Upper lobe of left lung (tissue), 6 donors: Measurements from ENCODE around the gene SLC35C1. TPM values are rescaled to one million over a fixed set of nuclear protein-coding genes. Genes with fewer than 3 reads are reported as not detected.
A peak's percentile ranks its signal among the peaks of the same experiment; 100 is the strongest.

Experiments used
- ATAC-seq, 2 donors: fragments of 200-7000 bp; cut with Tn5 transposase; one replicate each; pipeline ENCODE4 v1.9.1; 2022; ENCODE audit warnings: mild to moderate bottlenecking in 2 of 2, moderate library complexity in 2 of 2; ENCODE audit not compliant: low FRiP score in 2 of 2
- DNase-seq, 2 donors: peaks; one replicate each; pipeline ENCODE4 v3.0.0-alpha.2; 2019 to 2020
- H3K27ac ChIP-seq, 4 donors: fragments of 200-600 bp; sonication (generic); one replicate each; pipeline ENCODE4 v1.5.1; 2016 to 2019
- H3K27me3 ChIP-seq, 4 donors: fragments of 200-600 bp; sonication (generic); one replicate each; pipeline ENCODE4 v1.5.1; 2017 to 2019
- H3K36me3 ChIP-seq, 4 donors: fragments of 200-600 bp; sonication (generic); one replicate each; pipeline ENCODE4 v1.5.1; 2016 to 2019
- H3K4me1 ChIP-seq, 4 donors: fragments of 200-600 bp; sonication (generic); one replicate each; pipeline ENCODE4 v1.5.1; 2018 to 2019
- H3K4me3 ChIP-seq, 4 donors: fragments of 200-600 bp; sonication (generic); one replicate each; pipeline ENCODE4 v1.5.1; 2017 to 2019; ENCODE audit warnings: mild to moderate bottlenecking in 2 of 4, moderate library complexity in 1 of 4
- H3K9me3 ChIP-seq, 4 donors: fragments of 200-600 bp; sonication (generic); one replicate each; pipeline ENCODE4 v1.5.1; 2018 to 2019
- EP300 ChIP-seq, 4 donors: sonication (generic); formaldehyde crosslinking; IDR thresholded peaks; one replicate each; pipeline ENCODE4 v1.5.1; 2017; ENCODE audit warnings: antibody characterized with exemption in 4 of 4, control low read depth in 2 of 4
- POLR2A ChIP-seq, 4 donors: fragments of 450-650 bp; IDR thresholded peaks; one replicate each; pipeline ENCODE4 v1.5.1; 2016 to 2017; ENCODE audit warnings: antibody characterized with exemption in 4 of 4, mild to moderate bottlenecking in 2 of 4
- POLR2AphosphoS5 ChIP-seq, 2 donors: sonication (generic); formaldehyde crosslinking; IDR thresholded peaks; one replicate each; pipeline ENCODE4 v1.5.1; 2017; ENCODE audit warnings: antibody characterized with exemption in 2 of 2
- WGBS, 2 donors: methylation state at CpG; one replicate each; pipeline ENCODE4 v1.1.5; 2017 to 2018; 5-methylcytosine and 5-hydroxymethylcytosine counted together
- total RNA-seq, 6 donors: library from RNA; depleted of rRNA in 4 of 6; stranded (reverse); fragments of >200 nt in 4 of 6; gene quantifications; one replicate each; pipeline versions ENCODE4 v1.1.0 to v1.2.1, GENCODE V29; 2016 to 2021
- TF ChIP-seq, protein P1 (sequence below), 6 experiments: fragments of 450-650 bp in 4 of 6; fragments of 200-600 bp in 2 of 6; sonication (generic) in 2 of 6; IDR thresholded peaks; one replicate each; pipeline ENCODE4 v1.5.1; 2016 to 2019; ENCODE audit warnings: antibody characterized with exemption in 6 of 6
- donor health status: DM: no; HTN: no; CAD: no; lungs with moderate emphysema.
- donor health status: DM: no; HTN: yes; CAD: no; lungs with severe emphysema.

Gene SLC35C1
- total RNA-seq, 6 donors from 2014 or later: 18.3 to 50.9 (median 24.0) TPM

DNA sequence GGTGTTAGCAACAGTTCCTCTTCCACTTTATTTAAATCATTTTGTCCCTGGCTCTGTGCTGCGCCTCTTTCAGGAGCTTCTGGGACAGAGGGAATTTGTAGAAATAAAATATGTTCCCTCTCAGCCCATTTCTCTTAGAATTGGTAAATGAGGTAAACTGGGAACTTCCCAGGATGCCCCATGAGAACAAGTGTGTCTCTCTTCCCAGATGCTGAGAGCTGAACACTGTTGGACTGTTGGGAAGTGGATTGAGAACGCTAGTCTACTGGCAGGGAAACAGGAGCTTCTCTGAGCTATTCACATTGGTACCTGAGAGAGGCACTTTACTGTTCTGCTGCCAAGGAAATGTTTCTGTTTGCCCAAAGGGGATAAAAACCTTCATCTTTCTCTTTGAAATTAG is 46.3 kb downstream of the SLC35C1 start:
- ATAC-seq (no peak), DNase-seq (no peak)
- no peak for TF ChIP-seq POLR2AphosphoS5 (IDR thresholded peaks at IDR 0.05)
- TF ChIP-seq EP300 (IDR thresholded peaks at IDR 0.05): no peak
- no peak for TF ChIP-seq POLR2A (IDR thresholded peaks at IDR 0.05)
- TF ChIP-seq, protein P1, sequence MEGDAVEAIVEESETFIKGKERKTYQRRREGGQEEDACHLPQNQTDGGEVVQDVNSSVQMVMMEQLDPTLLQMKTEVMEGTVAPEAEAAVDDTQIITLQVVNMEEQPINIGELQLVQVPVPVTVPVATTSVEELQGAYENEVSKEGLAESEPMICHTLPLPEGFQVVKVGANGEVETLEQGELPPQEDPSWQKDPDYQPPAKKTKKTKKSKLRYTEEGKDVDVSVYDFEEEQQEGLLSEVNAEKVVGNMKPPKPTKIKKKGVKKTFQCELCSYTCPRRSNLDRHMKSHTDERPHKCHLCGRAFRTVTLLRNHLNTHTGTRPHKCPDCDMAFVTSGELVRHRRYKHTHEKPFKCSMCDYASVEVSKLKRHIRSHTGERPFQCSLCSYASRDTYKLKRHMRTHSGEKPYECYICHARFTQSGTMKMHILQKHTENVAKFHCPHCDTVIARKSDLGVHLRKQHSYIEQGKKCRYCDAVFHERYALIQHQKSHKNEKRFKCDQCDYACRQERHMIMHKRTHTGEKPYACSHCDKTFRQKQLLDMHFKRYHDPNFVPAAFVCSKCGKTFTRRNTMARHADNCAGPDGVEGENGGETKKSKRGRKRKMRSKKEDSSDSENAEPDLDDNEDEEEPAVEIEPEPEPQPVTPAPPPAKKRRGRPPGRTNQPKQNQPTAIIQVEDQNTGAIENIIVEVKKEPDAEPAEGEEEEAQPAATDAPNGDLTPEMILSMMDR (IDR thresholded peaks at IDR 0.05): no peak
- H3K9me3 ChIP-seq: no peaks in the 10 kb centered on the region
- WGBS, 2 donors: 78 to 87% methylated on average over 2 of the region's 2 CpGs
- peaks cover 0 to 17% (median 1%) of the 10 kb centered on the region in 4 donors for H3K36me3 ChIP-seq
- no peaks in the 10 kb centered on the region for H3K27me3 ChIP-seq
- H3K4me3 ChIP-seq: no peak overlapping the region
- no peak overlapping the region for H3K27ac ChIP-seq
- H3K4me1 ChIP-seq: peaks cover 50 to 87% (median 68%) of the 10 kb centered on the region in 4 donors

DNA sequence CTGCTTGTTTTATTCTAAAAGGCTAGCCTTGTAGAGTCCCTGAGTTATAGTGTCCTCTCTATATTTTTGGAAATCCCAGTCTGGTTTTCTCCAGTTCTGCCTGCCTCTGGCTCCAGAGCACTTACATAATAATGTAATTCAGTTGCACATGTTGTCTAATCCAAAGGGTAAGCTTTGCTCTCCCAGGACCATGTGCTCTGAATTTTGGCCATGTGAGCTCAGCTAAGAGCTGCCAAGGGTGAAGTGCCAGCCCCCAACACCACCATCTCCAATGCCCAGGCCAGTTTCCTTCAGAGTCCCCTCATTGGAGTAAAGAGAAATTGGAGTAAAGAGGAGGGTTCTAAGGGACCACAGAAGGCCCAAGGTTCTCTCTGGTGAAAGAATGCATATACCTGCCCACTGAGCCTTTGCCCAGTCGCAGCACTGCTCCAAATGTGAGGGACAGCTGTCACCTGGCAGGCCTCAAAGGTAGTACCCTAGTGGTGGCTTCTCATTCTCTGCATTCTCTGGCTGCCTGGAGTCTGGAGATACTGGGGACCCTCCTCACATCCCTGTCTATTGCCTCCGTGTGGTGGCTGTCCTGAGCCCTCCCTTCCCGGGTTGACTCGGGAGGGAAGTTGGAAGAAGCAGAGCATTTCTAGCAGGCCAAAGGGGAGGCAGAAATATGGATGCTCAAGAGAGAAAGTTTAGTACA is 47.2 kb downstream of the SLC35C1 start:
- no peaks in the 10 kb centered on the region for H3K27me3 ChIP-seq
- H3K27ac ChIP-seq: peak overlapping the region in 2 of 4 donors; percentile 38 to 39
- peaks cover 52 to 89% (median 67%) of the 10 kb centered on the region in 4 donors for H3K4me1 ChIP-seq
- 47 to 69% methylated on average over 3 to 4 of the region's 4 CpGs for WGBS, 2 donors
- ATAC-seq: no peak
- H3K4me3 ChIP-seq: no peak overlapping the region
- H3K9me3 ChIP-seq: no peaks in the 10 kb centered on the region
- no peak for DNase-seq
- no peak for TF ChIP-seq EP300 (IDR thresholded peaks at IDR 0.05)
- TF ChIP-seq POLR2A (IDR thresholded peaks at IDR 0.05): no peak
- peaks cover 3 to 26% (median 6%) of the 10 kb centered on the region in 4 donors for H3K36me3 ChIP-seq

DNA sequence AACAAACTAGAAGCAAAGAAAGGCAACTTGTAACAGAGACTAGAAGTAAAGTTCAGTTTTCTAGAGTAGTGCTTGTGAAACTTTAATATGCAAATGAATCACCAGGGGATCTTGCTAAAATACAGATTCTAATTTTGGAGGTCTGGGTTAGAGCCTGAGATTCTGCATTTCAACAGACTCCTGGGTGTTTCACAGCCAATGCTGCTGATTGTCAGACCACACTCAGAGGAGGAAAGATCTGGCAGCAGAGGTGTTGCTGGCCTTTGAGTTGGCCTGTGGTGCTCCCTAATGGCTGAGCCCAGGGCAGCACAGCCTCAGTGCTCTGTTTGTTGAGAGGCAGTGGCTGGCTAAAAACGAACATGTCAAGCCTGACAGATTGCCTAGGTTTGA is 47.8 kb downstream of the SLC35C1 start:
- ATAC-seq (no peak), DNase-seq (no peak)
- Histone ChIP-seq H3K27me3 (no peaks in the 10 kb centered on the region), H3K9me3 (no peaks in the 10 kb centered on the region), H3K4me3 (no peak overlapping the region), H3K4me1 (peaks cover 58 to 94% (median 72%) of the 10 kb centered on the region in 4 donors), H3K27ac (peak overlapping the region in 2 of 4 donors; percentile 38 to 39), H3K36me3 (peaks cover 3 to 31% (median 8%) of the 10 kb centered on the region in 4 donors)
- no peak for TF ChIP-seq POLR2AphosphoS5 (IDR thresholded peaks at IDR 0.05)
- no peak for TF ChIP-seq EP300 (IDR thresholded peaks at IDR 0.05)
- no peak for TF ChIP-seq POLR2A (IDR thresholded peaks at IDR 0.05)
- WGBS, 2 donors: 30 to 43% methylated on average over 1 of the region's 1 CpG

DNA sequence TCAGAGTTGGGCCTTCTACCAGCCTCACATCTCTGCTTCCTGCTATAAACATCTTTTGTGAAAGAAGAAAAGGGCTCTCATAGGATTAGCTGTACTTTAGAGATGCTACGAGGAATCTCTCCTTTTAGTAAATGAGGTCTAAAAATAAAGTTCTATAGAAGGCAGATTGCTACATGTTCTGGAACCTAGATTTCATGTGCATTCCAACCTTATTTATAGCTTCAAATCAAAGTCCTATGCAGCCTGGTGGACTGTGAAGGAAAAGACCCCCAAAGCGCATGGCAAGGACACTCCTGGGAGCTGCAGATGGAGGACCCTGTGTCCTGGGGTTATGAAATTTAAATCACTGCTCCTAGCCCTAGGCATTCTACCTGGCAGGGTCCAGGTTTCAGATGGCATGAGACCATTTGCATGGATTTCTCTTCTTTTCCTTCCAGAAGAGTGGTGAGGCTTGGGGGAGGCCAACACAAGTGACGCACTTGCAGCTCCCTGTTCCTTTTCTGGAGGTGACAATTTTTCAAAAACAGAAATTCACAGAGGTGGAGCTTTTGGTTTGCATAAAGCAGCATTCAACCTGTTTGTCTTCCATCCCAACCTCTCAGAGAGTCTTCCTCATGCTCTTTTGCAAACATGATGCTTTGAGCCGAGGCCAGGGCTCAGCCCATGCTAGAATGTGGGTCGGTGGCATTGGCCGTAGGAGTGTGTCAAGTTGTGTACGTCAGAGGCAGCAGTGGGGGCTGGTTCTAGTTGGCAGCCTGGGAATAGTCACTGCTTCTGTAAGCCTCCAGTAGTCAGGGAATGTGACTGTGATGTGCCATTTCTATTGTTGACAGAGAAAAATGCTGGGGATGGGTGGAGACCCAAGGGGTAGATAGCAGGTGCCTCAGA is 48.6 kb downstream of the SLC35C1 start:
- Histone ChIP-seq H3K9me3 (no peaks in the 10 kb centered on the region), H3K27me3 (no peaks in the 10 kb centered on the region), H3K4me3 (no peak overlapping the region), H3K27ac (peak overlapping the region in 1 of 4 donors; percentile 20), H3K36me3 (peaks cover 3 to 32% (median 9%) of the 10 kb centered on the region in 4 donors), H3K4me1 (peaks cover 60 to 95% (median 75%) of the 10 kb centered on the region in 4 donors)
- DNase-seq (no peak), ATAC-seq (no peak)
- no peak for TF ChIP-seq POLR2AphosphoS5 (IDR thresholded peaks at IDR 0.05)
- 79 to 81% methylated on average over 7 of the region's 7 CpGs for WGBS, 2 donors

DNA sequence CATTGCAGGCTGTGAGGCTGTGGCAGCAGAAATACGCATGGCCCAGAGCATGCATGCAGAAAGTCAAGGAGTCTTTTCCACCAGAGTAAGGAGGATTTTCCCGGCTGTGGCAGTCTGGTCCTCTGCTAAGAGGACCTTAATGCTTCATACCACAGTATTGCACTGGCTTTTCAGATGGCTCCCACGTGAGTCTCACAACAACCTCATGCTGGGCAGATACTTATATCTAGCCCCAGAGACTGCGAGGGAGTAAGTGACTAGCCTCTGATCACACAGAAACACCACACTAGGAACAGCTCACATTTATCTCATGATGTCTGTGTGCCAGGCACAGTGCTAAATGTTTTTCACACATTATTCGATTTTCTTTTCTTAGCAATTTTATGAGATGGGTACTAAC is 50.4 kb downstream of the SLC35C1 start:
- Histone ChIP-seq H3K27me3 (no peaks in the 10 kb centered on the region), H3K9me3 (no peaks in the 10 kb centered on the region), H3K4me1 (peaks cover 60 to 95% (median 74%) of the 10 kb centered on the region in 4 donors), H3K27ac (peak overlapping the region in 2 of 4 donors; percentile 31 to 38), H3K4me3 (no peak overlapping the region), H3K36me3 (peaks cover 4 to 43% (median 11%) of the 10 kb centered on the region in 4 donors)
- ATAC-seq: no peak
- WGBS, 2 donors: 55 to 78% methylated on average over 5 of the region's 5 CpGs
- DNase-seq: no peak
- TF ChIP-seq POLR2AphosphoS5 (IDR thresholded peaks at IDR 0.05): no peak
- TF ChIP-seq, protein P1 (IDR thresholded peaks at IDR 0.05): no peak
- no peak for TF ChIP-seq EP300 (IDR thresholded peaks at IDR 0.05)
- TF ChIP-seq POLR2A (IDR thresholded peaks at IDR 0.05): no peak

DNA sequence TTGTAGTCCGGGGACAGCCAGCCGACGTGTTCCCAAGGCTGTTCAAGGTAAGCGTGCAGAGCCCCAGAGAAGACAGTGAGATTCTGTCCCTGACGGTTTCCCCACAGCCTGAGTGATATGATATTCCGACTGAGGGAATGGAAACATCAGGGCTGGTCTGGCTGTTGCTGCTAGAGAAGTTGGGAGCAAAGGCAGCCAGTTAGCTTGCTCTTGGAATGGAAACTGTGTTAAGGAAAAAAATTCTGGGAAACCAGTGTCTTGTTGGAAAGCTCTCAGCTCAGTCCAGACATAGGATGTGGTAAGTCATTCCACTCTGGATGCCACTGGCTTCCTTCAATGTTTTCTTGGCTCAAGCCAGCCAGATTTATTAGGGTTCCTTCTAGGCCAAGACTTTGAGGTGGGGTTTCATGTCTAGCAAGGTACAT is 51.1 kb downstream of the SLC35C1 start:
- peak overlapping the region in 3 of 4 donors; percentile 19 to 77 (median 38) for H3K27ac ChIP-seq
- DNase-seq: no peak
- no peaks in the 10 kb centered on the region for H3K9me3 ChIP-seq
- peak in 1 of 2 donors; percentile 40 for ATAC-seq
- H3K36me3 ChIP-seq: peaks cover 5 to 50% (median 15%) of the 10 kb centered on the region in 4 donors
- H3K4me3 ChIP-seq: no peak overlapping the region
- H3K27me3 ChIP-seq: no peaks in the 10 kb centered on the region
- peaks cover 62 to 94% (median 71%) of the 10 kb centered on the region in 4 donors for H3K4me1 ChIP-seq
- TF ChIP-seq, protein P1 (IDR thresholded peaks at IDR 0.05): no peak
- TF ChIP-seq EP300 (IDR thresholded peaks at IDR 0.05) (no peak), POLR2A (IDR thresholded peaks at IDR 0.05) (no peak), POLR2AphosphoS5 (IDR thresholded peaks at IDR 0.05) (no peak)
- WGBS, 2 donors: 80 to 86% methylated on average over 2 to 6 of the region's 6 CpGs
